H1 (cell line): ENCODE measurements around the gene IGSF5. TPM values are rescaled to one million over a fixed set of nuclear protein-coding genes. Genes with fewer than 3 reads are reported as not detected.

ENCODE experiments used
- RXRA ChIP-seq: IDR thresholded peaks from 2 replicates; pipeline ENCODE4 v1.6.1; 2011; ENCODE audit warnings: low read depth, mild to moderate bottlenecking, low read length, moderate library complexity; ENCODE audit not compliant: insufficient read depth
- polyA plus RNA-seq, 7 experiments: library from polyadenylated mRNA; depleted of rRNA in 3 of 7; stranded (reverse) in 5 of 7; unstranded in 2 of 7; fragments of >200 nt in 5 of 7; fragments of 200-250 nt in 2 of 7; gene quantifications; 1 replicate in 5 of 7; 2 replicates in 1 of 7; 4 replicates in 1 of 7; pipeline versions ENCODE4 v1.2.1 to v1.2.3, GENCODE V29; 2011 to 2013; ENCODE audit warnings: missing spikeins in 2 of 7, mixed read lengths in 2 of 7
- total RNA-seq: library from RNA; stranded (reverse); fragmentation: NEBNext Ultra II Directional; extraction: Animal tissue kit (Norgen Biotek cat#: 25700); gene quantifications from 2 replicates; pipeline ENCODE4 v1.2.1, GENCODE V29; 2021

Gene IGSF5
- total and polyA plus RNA-seq, 2 of the 8 experiments (the other 6 are each of a cell fraction or from before 2014, with no cell fraction given): 4.4 to 5.4 TPM

GRCh38 chr21:39713905-39714304 is 31.1 kb upstream of the IGSF5 start (continued):
- TF ChIP-seq RXRA: no peak
- TF ChIP-seq, all 59 proteins: peak for 0
